GM19099 (cell line): ENCODE measurements around the gene PTS.

Experiments used
- POLR2A ChIP-seq: IDR thresholded peaks from 3 replicates; pipeline ENCODE4 v1.6.1; 2011; ENCODE audit warnings: low read depth; ENCODE audit not compliant: insufficient read length; ENCODE audit errors: extremely low read depth

The PTS gene

DNA sequence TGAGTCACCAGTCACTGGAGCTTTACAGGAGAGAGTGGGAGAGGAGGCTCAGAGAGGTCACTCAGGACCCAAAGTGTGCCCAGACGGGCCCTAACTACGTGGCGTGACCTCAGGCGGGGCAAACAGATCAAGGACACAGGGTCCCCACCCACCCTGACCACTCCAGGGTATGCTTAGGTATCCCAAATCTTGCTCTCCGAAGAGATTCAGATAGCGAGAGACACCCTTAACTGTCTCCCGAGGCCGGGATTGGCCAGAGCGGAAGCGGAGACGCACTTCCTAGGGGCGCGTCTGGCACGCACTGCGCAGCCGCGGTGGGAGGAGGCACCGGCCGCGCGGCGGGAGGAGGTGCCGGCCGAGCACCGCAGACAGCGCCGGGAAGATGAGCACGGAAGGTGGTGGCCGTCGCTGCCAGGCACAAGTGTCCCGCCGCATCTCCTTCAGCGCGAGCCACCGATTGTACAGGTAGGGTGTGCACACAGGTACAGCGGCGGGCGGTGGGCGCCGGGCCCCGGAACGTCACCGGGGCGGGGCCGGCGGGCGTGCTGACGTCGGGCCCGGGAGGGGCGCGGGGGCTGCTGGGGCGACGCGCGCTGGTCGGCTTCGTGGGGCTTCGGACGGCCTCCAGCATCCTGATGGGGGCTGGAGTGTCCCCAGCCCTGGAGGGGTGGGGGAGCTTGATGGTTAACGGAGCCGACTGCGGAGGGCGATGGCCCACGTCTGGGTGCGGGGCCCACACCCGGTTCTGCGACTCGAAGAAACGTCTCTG is at the start of gene PTS:
Gene PTS (plus strand): TSS at position 367 of the 769 bp plus-strand sequence. CDS start 16 bp downstream, at position 383.
- peak; percentile 92 for TF ChIP-seq POLR2A

DNA sequence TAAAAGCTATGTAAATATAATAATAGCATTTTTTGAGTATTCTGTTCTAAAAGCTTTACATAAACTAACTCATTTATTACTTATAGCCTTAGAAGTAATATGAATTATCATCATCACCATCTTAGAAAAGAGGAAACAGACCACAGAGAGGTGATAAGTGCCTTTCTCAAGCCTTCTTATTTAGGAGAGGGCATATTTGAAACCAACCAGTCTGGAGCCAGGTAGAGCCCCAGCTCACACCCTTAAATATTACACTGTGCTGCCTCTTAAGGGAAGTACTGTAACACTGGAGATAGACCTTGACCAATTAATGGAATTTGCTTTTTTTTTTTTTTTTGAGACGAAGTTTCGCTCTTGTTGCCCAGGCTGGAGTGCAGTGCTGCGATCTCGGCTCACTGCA is 48.6 kb upstream of the PTS start:
- TF ChIP-seq POLR2A: no peak

DNA sequence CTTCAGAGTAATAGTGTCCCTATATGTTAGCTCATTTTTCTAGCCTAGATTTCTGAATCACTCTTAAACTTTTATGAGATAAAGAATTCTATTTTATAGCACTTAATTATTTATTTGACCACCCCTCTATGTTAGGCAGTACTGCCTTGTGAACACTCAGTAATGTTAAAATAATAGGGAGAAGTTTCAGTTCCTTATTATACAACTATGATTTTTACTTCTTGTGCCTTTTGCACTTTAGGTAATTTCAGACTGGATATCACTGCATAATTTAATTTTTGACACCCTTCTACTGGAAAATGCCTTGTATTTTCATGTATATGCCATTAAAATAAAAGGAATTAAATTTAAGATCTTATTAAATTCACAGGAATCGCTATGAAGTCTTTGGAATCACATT is 47.8 kb upstream of the PTS start:
- no peak for TF ChIP-seq POLR2A

DNA sequence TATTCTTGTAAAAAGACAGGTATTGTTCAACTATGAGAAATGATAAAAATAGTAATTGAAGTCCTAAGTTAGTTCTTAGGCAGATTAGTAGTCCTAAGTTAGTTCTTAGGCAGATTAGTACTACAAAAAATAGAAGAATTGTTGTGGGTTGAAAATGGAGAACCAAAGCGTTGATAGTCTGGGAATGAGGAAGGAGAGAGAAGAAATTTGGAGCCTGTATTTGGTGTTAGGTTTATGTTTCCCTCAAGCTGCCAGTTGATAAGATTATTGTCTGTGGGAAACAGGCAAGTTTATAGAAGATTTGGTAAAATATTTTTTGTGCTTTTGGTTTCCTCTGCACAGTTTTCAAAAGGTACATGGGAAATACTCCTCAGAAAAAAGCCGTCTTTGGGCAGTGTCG is 47.3 kb upstream of the PTS start:
- TF ChIP-seq POLR2A: no peak

DNA sequence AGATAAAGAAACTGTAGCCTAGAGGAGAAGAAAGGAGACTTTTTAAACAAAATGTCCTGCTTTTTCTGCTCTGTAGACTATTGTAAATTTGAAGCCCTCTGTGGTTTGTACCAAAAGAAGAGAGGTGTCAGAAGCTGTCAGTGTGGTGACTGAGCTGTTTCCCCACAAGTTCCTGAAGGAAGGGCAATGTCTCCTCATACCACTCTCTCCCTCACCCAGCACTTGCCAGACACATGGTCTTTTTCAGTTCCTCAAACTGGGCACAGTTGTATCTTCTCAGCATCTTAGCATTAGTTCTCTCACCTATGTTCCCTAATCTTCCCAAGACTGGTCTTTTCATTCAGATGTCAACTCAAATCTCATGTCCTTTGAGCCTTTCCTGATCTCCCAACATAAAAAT is 46.6 kb upstream of the PTS start:
- no peak for TF ChIP-seq POLR2A

DNA sequence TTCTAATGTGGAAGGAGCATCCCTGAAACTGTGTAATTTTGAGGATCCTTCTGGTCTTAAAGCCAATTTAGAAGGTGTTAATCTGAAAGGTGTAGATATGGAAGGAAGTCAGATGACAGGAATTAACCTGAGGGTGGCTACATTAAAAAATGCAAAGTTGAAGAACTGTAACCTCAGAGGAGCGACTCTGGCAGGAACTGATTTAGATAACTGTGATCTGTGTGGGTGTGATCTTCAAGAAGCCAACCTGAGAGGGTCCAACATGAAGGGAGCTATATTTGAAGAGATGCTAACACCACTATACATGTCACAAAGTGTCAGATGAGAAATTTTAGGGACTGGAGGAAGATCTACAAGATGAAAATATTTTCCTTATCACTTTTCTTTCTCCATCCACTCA is 43.4 kb upstream of the PTS start:
- TF ChIP-seq POLR2A: no peak

DNA sequence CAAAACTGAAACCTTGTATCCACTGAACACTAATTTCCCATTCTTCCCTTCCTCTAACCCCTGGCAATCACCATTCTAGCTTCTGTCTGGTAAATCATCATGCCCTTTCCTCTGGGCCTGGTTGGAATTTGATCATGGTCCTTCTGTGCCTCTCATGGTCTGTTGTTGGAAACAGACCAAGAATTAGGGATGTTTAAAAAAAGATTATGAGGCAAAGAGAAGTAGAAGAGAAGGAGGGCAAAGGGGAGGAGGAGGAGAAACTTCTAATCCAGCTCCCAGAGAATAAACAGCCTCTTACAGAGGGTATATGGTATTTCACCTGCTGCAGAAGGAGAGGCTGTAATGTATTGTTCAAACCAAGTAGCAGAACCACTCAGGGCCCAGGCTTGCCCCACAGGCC is 40.3 kb upstream of the PTS start:
- no peak for TF ChIP-seq POLR2A

DNA sequence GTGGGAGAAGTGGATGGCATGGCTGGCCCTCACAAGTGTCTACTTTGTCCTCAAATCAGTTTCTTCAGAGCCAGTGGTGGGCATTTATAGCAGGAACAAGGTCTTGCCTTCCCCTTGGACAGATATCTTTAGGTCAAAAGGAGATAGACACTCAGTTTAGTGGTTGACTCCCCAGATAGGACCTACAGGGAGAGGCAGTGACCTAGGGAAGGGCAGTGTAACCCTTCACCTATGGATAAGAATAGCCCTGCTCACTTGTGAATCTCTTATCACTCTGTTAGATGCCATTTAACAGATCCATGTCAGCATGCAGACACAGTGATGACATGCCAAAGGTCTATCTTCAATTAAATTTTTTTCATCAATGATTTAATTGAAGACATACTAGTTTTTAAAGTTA is 39.9 kb upstream of the PTS start:
- no peak for TF ChIP-seq POLR2A

DNA sequence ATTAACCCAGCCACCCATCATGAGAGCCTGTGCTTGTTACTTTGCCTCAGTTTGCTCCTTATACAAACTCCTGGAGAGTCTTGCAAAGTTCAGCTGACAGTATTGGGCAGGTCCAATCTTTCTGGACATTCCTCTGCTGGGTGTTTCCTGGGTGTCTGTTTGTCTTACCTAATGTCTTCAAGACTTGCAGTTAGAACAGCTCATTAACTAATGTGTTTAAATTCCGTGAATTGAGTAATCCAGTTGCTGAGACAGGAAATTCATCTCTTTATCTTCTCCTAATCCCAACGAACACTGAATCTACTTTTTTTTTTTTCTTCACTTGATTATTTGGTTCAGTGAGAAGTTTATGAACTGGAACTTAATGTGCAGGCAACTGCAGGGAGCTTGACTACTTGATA is 30.3 kb upstream of the PTS start:
- TF ChIP-seq POLR2A: no peak

DNA sequence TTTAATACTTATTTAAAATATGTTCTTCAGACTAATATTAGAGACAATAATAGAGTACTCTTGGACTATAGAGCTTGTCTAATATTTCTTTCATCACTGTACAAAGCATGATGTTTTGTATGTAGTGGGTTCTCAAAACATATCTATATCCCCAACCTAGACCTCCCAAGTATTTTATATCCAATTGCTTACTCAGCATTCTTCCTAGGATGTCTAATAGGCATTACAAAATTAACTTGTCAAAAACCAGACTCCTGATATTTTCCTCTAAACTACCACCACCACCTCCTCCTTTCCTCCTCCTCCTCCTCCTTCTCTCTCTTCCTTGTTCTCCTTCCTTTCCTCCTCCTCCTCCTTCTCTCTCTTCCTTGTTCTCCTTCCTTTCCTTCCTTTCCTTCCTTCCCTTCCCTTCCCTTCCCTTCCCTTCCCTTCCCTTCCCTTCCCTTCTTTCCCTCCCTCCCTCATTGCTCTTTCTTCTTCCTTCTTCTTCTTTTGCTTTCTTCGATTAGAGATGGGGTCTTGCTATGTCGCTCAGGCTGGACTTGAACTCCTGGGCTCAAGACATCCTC is 29.6 kb upstream of the PTS start:
- TF ChIP-seq POLR2A: no peak

DNA sequence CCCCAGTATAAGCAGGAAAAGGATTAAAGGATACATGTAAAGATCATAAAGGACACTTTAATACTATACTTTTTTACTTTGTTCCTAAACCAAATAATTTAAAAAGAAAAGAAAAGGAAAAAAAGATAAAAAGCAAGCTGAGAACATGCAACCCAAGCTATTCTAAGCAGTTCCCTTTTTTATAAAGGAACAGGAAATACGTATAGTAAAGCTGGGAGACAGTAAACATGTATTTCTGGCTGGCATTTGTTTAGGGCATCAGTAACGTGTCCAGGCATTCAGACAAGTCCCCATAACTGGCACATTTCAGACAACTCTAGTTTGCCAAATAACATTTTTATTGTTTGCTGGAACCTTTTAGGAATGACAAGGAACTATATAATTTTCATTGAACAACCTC is 26.0 kb upstream of the PTS start:
- TF ChIP-seq POLR2A: no peak

DNA sequence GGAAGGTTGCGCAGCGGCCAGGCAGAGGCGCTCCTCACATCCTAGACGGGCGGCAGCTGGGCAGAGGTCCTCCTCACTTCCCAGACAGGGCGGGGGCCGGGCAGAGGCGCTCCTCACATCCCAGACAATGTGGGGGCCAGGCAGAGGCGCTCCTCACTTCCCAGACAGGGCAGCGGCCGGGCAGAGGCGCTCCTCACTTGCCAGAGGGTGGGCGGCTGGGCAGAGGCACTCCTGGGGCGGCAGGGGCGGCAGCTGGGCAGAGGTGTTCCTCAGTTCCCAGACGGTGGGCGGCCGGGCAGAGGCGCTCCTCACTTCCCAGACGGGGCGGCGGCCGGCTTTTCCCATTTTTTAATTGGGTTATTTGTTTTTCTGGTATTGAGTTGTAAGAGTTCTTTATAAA is 20.2 kb upstream of the PTS start:
- no peak for TF ChIP-seq POLR2A

DNA sequence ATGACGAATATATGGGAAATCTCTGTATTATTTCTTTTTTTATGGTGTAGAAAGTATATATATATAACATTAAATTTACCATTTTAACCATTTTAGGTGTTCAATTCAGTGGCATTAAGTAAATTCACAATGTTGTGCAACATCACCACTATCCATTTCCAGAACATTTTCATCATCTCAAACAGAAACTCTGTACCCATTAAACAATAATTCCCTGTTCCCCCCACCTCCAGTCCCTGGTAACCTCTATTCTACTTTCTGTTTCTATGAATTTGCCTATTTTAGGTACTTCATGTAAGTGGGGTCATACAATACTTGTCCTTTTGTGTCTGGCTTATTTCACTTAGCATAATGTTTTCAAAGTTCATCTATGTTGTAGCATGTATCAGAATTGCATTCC is 15.3 kb upstream of the PTS start:
- TF ChIP-seq POLR2A: no peak

DNA sequence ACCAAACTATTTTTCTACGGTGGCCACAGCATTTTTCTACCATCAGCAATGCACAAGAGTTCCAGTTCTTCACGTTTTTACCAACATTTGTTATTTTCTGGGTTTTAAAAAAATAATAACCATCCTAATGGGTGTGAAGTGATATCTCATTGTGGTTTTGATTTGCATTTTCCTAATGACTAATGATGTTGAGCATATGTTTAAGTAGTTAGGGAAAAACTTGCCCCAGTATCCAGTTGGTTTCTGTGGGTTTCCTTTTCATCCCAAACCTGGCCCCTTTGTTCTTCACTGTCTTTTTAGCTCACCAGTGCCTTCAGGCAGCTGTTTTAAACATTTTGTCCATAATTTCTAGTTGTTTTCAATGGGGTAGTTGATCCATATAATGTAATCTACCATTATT is 14.7 kb upstream of the PTS start:
- TF ChIP-seq POLR2A: no peak

DNA sequence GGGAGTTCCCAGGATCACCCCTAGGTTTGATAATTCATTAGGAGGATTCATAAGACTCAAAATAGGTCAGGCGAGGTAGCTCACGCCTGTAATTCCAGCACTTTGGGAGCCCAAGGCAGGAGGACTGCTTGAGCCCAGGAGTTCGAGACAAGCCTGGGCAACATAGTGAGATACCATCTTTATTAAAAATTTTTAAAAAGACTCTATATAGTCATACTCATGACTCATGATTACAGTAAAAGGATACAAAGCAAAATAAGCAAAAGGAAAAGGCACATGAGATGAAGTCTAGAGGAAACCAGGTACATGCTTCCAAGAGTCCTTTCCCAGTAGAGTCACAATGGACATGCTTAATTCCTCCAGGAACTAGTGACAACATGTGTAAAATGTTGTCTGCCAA is 13.9 kb upstream of the PTS start:
- no peak for TF ChIP-seq POLR2A

DNA sequence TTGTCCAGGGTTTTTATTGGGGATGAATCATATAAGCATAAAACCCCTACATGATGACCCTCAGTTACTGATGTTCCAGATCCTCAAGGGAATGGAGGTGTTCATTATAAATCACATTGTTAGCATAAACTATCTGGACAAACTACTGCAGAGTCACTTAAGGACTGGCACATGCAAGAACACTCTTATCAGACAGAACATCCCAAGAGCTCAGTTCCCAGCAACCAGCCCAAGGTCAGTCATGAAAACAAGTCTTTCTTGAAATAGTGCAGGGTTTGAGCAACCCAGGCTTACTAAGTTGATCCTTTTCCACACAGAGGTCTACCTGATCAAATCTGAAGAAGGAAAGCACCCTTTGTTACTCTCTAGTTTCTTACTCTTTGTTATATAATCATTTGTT is 13.5 kb upstream of the PTS start:
- TF ChIP-seq POLR2A: no peak

DNA sequence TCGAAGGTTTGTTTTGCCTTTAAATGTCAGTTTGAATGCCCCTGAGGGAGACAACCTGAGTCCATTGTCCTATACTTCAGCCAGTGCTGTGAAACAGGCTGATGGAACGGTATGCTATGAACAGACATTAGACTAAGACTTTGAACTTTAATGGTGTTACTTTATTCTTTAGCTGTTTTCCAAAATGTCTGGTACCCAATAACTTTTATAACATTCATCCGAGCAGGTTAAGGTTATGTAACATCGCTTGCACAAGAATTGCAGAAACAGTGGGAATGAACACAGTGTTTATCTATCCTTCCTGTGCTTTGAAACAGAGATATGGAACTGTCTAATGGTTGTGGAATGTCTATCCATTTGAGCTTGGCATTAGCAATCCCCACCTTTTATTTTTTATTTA is 12.5 kb upstream of the PTS start:
- TF ChIP-seq POLR2A: no peak
